ENCODE measurements around the gene BEND4.

DNA sequence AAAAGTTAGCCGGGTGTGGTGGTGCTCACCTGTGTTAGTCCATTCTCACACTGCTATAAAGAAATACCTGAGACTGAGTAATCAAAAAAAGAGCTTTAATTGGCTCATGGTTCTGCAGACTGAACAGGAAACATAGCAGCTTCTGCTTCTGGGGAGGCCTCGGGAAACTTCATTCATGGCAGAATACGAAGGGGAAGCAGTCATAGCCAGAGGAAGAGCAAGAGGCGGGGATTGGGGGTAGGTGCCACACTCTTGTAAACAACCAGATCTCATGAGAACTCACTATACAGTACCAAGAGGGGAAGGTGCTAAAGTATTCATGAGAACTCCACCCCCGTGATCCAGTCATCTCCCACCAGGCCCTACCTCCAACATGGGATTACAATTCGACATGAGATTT, 64.1 kb downstream of the BEND4 start:
- TF ChIP-seq, protein P1, sequence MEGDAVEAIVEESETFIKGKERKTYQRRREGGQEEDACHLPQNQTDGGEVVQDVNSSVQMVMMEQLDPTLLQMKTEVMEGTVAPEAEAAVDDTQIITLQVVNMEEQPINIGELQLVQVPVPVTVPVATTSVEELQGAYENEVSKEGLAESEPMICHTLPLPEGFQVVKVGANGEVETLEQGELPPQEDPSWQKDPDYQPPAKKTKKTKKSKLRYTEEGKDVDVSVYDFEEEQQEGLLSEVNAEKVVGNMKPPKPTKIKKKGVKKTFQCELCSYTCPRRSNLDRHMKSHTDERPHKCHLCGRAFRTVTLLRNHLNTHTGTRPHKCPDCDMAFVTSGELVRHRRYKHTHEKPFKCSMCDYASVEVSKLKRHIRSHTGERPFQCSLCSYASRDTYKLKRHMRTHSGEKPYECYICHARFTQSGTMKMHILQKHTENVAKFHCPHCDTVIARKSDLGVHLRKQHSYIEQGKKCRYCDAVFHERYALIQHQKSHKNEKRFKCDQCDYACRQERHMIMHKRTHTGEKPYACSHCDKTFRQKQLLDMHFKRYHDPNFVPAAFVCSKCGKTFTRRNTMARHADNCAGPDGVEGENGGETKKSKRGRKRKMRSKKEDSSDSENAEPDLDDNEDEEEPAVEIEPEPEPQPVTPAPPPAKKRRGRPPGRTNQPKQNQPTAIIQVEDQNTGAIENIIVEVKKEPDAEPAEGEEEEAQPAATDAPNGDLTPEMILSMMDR (conservative IDR thresholded peaks at IDR 0.05 in 1 of 2, IDR thresholded peaks at IDR 0.05 in 1 of 2; ENCODE audit: extremely low read depth in 1 of 2, insufficient read depth in 1 of 2, low read depth in 1 of 2, low read length in 2 of 2), result no peak
- no peak for TF ChIP-seq EZH2 (IDR thresholded peaks at IDR 0.05; ENCODE audit: borderline replicate concordance, low read length)
